Gastrocnemius medialis (tissue), 4 donors: ENCODE measurements around the gene CFAP57.

Experiments used
- CTCF ChIP-seq, 5 experiments: fragments of 450-650 bp in 3 of 5; fragments of 200-600 bp in 2 of 5; sonication (generic) in 2 of 5; IDR thresholded peaks in 4 of 5; conservative IDR thresholded peaks in 1 of 5; 1 replicate in 4 of 5; 2 replicates in 1 of 5; pipeline ENCODE4 v1.5.1; 2016 to 2019; ENCODE audit warnings: antibody characterized with exemption in 5 of 5, mild to moderate bottlenecking in 3 of 5, moderate library complexity in 3 of 5
- POLR2A ChIP-seq, 2 donors: fragments of 450-650 bp; IDR thresholded peaks; one replicate each; pipeline ENCODE4 v1.6.1; 2017; ENCODE audit warnings: antibody characterized with exemption in 2 of 2, mild to moderate bottlenecking in 2 of 2, moderate library complexity in 2 of 2

GRCh38 chr1:43207229-43207853 is 35.2 kb downstream of the CFAP57 start:
- TF ChIP-seq CTCF (IDR thresholded peaks at IDR 0.05 in 4 of 5, conservative IDR thresholded peaks at IDR 0.05 in 1 of 5) (no peak), POLR2A (IDR thresholded peaks at IDR 0.05) (no peak)
